ENCODE measurements around the gene CNTNAP3B.
"Not testable (repeated sequence)": the region's sequence is repeated elsewhere in the genome, so short reads cannot be mapped to it uniquely, and the experiment has no call there.

- TF ChIP-seq EZH2phosphoT487 (IDR thresholded peaks at IDR 0.05; ENCODE audit: insufficient read depth, low read depth); EZH2 (IDR thresholded peaks at IDR 0.05; ENCODE audit: insufficient read depth, poor library complexity, severe bottlenecking): not testable (repeated sequence)
Measured at GRCh38 chr9:42080376-42080775, 48.9 kb downstream of the CNTNAP3B start.

Measured in GM23248 (cell line).